Gastrocnemius medialis (tissue), 4 donors: ENCODE data around the gene SFT2D3. TPM values are rescaled to one million over a fixed set of nuclear protein-coding genes. Genes with fewer than 3 reads are reported as not detected.
A peak's percentile ranks its signal among the peaks of the same experiment; 100 is the strongest.

Experiments used
- ATAC-seq, 2 donors: fragments of 150-250 bp; one replicate each; pipeline ENCODE4 v1.9.1; 2016
- DNase-seq, 2 donors: peaks; one replicate each; pipeline ENCODE4 v3.0.0-alpha.2; 2019
- H3K27ac ChIP-seq, 4 donors: fragments of 200-600 bp; sonication (generic); 1 replicate in 1 of 4; 2 replicates in 3 of 4; pipeline ENCODE4 v1.5.1; 2016 to 2018; ENCODE audit warnings: mild to moderate bottlenecking in 2 of 4, moderate library complexity in 1 of 4
- H3K27me3 ChIP-seq, 3 donors: fragments of 200-600 bp; sonication (generic) in 2 of 3; 1 replicate in 1 of 3; 2 replicates in 2 of 3; pipeline versions ENCODE4 v1.5.1 to v1.6.0; 2016 to 2019; ENCODE audit warnings: mild to moderate bottlenecking in 1 of 3, moderate library complexity in 1 of 3
- H3K36me3 ChIP-seq, 2 donors: fragments of 200-600 bp; sonication (generic) in 1 of 2; one replicate each; pipeline ENCODE4 v1.5.1; 2017 to 2018
- H3K4me1 ChIP-seq, 2 donors: fragments of 200-600 bp; sonication (generic) in 1 of 2; one replicate each; pipeline ENCODE4 v1.5.1; 2016 to 2017; ENCODE audit warnings: mild to moderate bottlenecking in 2 of 2
- H3K4me3 ChIP-seq, 4 donors: fragments of 200-600 bp; sonication (generic) in 3 of 4; 1 replicate in 1 of 4; 2 replicates in 3 of 4; pipeline ENCODE4 v1.5.1; 2016 to 2019; ENCODE audit warnings: mild to moderate bottlenecking in 2 of 4
- H3K9me3 ChIP-seq, 3 donors: fragments of 200-600 bp; sonication (generic) in 2 of 3; 1 replicate in 1 of 3; 2 replicates in 2 of 3; pipeline ENCODE4 v1.5.1; 2016 to 2019
- POLR2A ChIP-seq, 2 donors: fragments of 450-650 bp; IDR thresholded peaks; one replicate each; pipeline ENCODE4 v1.6.1; 2017; ENCODE audit warnings: antibody characterized with exemption in 2 of 2, mild to moderate bottlenecking in 2 of 2, moderate library complexity in 2 of 2
- in situ Hi-C, 4 donors: fragments of 200-750 bp; cut with MboI; loops; one replicate each; pipeline versions ENCODE4 v1.15.0 to v1.8.0; 2017; ENCODE audit warnings: low sequenced_read_pairs in 4 of 4
- intact Hi-C: fragments of 100-400 bp; cut with DNase I; formaldehyde crosslinking; loops from one replicate; pipeline ENCODE4 v1.15.1; 2023; ENCODE audit warnings: low total_unique reads
- total RNA-seq, 4 donors: library from RNA; depleted of rRNA; stranded (reverse); fragments of >200 nt; gene quantifications; one replicate each; pipeline versions ENCODE4 v1.1.0 to v1.2.3, GENCODE V29; 2016
- TF ChIP-seq, protein P1 (sequence below), 5 experiments: fragments of 450-650 bp in 3 of 5; fragments of 200-600 bp in 2 of 5; sonication (generic) in 2 of 5; IDR thresholded peaks in 4 of 5; conservative IDR thresholded peaks in 1 of 5; 1 replicate in 4 of 5; 2 replicates in 1 of 5; pipeline ENCODE4 v1.5.1; 2016 to 2019; ENCODE audit warnings: antibody characterized with exemption in 5 of 5, mild to moderate bottlenecking in 3 of 5, moderate library complexity in 3 of 5

Gene SFT2D3
- total RNA-seq, 4 donors from 2014 or later, result 3.0 to 5.5 (median 3.5) TPM

DNA sequence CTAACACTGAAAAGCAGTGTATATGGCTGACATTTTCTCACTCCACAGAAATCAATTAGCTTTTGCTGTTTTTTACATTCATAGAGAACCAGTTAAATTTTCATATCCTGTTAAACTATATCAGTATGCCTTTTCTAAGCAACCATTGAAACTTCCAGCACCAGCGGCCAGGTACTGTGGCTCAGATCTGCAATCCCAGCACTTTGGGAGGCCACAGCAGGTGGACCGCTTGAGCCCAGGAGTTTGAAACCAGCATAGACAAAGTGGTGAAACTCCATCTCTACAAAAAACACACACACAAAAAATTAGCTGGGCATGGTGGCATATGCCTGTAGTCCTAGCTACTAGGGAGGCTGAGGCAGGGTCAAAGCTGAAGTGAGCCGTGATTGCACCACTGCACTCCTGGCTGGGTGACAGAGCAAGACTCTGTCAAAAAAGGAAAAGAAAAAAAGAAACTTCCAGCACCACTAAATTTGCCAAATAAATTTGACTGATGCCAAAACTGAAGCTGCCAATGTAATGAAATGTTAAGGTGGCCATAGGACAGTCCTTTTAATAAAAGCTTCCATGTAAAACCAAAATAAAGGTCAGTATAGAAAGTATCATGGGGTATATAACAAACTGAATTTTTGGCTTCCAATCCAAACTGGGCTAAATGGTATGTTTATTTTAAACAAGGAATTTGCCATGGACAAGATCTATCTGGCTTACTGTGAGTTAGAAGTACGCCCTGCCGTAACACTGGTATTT lies 3.5 kb downstream of the SFT2D3 start:
- ATAC-seq, result no peak

DNA sequence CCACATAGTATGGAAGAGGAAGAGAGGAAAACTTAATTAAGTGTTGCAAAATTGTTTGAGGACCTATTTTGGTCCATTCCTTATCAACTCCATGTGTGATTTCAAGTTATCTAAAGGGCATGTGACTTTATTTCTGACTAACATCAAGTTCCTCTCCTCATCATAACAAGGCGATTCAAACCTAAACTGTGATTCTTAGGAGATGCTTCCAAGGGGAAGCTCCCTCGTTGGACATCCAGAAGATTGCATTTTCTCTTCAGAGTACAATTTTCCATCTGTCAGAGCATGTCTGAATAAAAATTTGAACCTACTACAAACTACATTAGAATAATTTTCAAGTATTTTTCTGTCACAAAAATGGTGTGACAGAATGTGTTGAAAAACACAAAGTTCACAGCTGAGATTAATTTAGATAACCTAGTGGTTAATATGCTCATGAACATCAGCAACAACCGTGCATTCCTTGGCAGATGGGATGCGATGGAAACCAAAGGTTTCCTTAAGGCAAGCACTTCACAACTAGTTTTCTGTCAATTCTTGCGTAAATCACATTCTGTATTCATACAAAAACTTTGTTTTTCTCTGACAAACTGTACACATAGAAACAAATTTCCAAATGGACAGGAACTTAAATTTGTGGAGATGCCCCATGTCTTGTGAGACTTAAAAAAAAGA lies 4.2 kb downstream of the SFT2D3 start:
- no peak for DNase-seq
- peaks cover 32% of the 10 kb centered on the region in 2 donors for H3K4me1 ChIP-seq

More for the DNA sequence above, 3.5 kb downstream of the SFT2D3 start:
- Histone ChIP-seq H3K4me1 (peaks cover 36% of the 10 kb centered on the region in 2 donors), H3K27me3 (no peaks in the 10 kb centered on the region), H3K9me3 (no peaks in the 10 kb centered on the region), H3K27ac (peak overlapping the region in 2 of 4 donors; percentile 11 to 17), H3K4me3 (no peak overlapping the region), H3K36me3 (peaks cover 0 to 40% of the 10 kb centered on the region in 2 donors)
- TF ChIP-seq, protein P1, sequence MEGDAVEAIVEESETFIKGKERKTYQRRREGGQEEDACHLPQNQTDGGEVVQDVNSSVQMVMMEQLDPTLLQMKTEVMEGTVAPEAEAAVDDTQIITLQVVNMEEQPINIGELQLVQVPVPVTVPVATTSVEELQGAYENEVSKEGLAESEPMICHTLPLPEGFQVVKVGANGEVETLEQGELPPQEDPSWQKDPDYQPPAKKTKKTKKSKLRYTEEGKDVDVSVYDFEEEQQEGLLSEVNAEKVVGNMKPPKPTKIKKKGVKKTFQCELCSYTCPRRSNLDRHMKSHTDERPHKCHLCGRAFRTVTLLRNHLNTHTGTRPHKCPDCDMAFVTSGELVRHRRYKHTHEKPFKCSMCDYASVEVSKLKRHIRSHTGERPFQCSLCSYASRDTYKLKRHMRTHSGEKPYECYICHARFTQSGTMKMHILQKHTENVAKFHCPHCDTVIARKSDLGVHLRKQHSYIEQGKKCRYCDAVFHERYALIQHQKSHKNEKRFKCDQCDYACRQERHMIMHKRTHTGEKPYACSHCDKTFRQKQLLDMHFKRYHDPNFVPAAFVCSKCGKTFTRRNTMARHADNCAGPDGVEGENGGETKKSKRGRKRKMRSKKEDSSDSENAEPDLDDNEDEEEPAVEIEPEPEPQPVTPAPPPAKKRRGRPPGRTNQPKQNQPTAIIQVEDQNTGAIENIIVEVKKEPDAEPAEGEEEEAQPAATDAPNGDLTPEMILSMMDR (IDR thresholded peaks at IDR 0.05 in 4 of 5, conservative IDR thresholded peaks at IDR 0.05 in 1 of 5), result no peak
- no peak for TF ChIP-seq POLR2A (IDR thresholded peaks at IDR 0.05)
- in situ Hi-C loops (no loop called here), intact Hi-C loops (loop anchor here (5.0 to 10.0 kb wide), 4 partner anchors 193 to 322 kb away; partner anchors contain the start of genes MAP3K2 and SAP130)
- no peak for DNase-seq

DNA sequence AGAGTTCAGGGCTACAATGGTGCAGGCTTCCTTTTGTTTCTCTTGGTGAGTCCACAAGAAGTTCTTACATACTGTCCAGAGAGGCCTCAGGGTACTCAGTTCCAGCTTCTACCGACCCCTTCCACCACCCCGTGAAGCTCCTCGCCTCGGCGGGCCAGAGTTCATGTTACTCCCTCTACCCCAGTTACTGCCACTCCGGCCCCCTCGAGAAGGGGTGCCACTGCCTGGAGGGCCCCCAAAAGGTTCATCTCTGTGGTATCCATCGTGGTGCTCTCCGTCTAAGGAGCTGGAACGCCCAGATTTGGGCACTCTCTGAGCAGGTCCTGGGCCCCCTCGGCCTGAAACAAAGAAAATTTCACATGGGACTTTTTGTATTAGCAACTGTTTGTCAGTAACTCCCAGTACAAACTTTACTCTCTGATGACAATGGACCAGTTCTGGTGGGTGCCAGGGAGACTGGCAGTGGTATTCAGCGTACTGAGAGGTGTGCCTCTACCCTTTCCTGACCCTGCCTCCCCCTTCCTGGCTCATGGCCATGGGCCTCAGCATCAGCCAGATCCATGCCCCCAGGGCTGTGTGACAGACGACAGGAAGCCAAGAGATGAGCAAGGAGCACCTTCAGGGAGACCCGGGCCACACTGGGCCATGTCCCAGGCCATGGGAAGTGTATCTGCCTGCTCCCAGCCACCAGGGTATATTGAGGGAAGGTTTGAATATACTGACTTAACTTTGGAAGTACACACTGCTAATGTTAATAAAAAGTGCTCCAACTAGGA lies 5.1 kb downstream of the SFT2D3 start:
- no peak for DNase-seq
- Histone ChIP-seq H3K4me3 (no peak overlapping the region), H3K36me3 (peaks cover 0 to 52% of the 10 kb centered on the region in 2 donors), H3K27me3 (no peaks in the 10 kb centered on the region), H3K27ac (no peak overlapping the region), H3K4me1 (peaks cover 26 to 28% of the 10 kb centered on the region in 2 donors), H3K9me3 (no peaks in the 10 kb centered on the region)
- no peak for ATAC-seq
- in situ Hi-C loops (no loop called here), intact Hi-C loops (loop anchor here (10.0 kb wide), 1 partner anchor 322 kb away; the partner anchor contains the start of gene MAP3K2)
- TF ChIP-seq POLR2A (IDR thresholded peaks at IDR 0.05), result no peak
- TF ChIP-seq, protein P1 (IDR thresholded peaks at IDR 0.05 in 4 of 5, conservative IDR thresholded peaks at IDR 0.05 in 1 of 5), result no peak

More for the DNA sequence above, 4.2 kb downstream of the SFT2D3 start:
- peaks cover 0 to 47% of the 10 kb centered on the region in 2 donors for H3K36me3 ChIP-seq
- TF ChIP-seq POLR2A (IDR thresholded peaks at IDR 0.05), result no peak
- TF ChIP-seq, protein P1 (IDR thresholded peaks at IDR 0.05 in 4 of 5, conservative IDR thresholded peaks at IDR 0.05 in 1 of 5), result no peak
- in situ Hi-C loops, result no loop called here
- no peaks in the 10 kb centered on the region for H3K27me3 ChIP-seq
- no peak for ATAC-seq
- intact Hi-C loops, result loop anchor here (10.0 kb wide), 1 partner anchor 321 kb away; the partner anchor contains the start of gene MAP3K2
- H3K9me3 ChIP-seq, result no peaks in the 10 kb centered on the region
- no peak overlapping the region for H3K27ac ChIP-seq
- no peak overlapping the region for H3K4me3 ChIP-seq

DNA sequence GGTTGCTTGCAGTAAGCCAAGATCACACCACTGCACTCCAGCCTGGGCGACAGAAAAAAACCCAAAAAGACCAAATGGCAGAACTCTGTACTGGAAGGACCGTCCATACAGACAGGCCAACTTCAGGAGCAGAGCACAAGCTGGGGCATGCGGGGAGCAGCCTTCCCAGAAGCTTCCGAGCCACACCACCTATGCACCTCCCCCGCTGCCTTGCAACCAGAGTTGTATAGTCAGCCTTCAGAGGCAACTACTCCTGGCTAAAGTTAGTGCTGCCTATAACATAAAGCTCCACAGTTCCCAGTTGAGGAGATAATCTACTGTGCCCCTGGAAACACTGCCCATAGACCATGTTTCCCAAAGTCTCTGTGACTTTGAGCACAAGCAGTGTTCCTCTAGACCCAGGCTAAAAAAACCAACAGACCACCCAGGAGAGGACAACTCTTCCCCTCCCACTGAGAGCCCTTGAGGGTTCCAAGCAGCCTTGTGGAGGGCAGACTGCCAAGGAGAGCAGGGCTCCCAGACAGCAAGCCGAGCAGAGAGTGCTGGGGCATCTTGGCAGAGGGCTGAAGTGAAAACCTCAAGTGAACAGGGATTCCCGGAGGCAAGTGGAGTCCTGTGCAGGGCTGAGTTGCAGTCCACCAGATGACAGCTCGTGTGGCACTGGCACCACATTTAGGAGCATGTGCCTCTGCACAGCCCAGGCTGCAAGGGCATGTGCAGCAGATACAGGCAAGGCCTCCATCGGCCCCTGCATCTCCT lies 6.8 kb downstream of the SFT2D3 start:
- H3K27ac ChIP-seq, result no peak overlapping the region
- H3K4me3 ChIP-seq, result no peak overlapping the region
- in situ Hi-C loops, result no loop called here
- no peaks in the 10 kb centered on the region for H3K27me3 ChIP-seq
- peaks cover 0 to 52% of the 10 kb centered on the region in 2 donors for H3K36me3 ChIP-seq
- no peak for TF ChIP-seq POLR2A (IDR thresholded peaks at IDR 0.05)
- TF ChIP-seq, protein P1 (IDR thresholded peaks at IDR 0.05 in 4 of 5, conservative IDR thresholded peaks at IDR 0.05 in 1 of 5), result no peak
- peaks cover 20% of the 10 kb centered on the region in 2 donors for H3K4me1 ChIP-seq
- intact Hi-C loops, result loop anchor here (10.0 kb wide), 1 partner anchor 323 kb away; the partner anchor contains the start of gene MAP3K2
- no peak for DNase-seq
- no peaks in the 10 kb centered on the region for H3K9me3 ChIP-seq
- ATAC-seq, result no peak
